DOHH2 (cell line): ENCODE results near the gene NCLN.
"Not testable (repeated sequence)": the region's sequence is repeated elsewhere in the genome, so short reads cannot be mapped to it uniquely, and the experiment has no call there.

Source experiments
- H3F3A ChIP-seq: fragments of 200-600 bp; sonication (generic), shearing (Covaris generic); 2 replicates; pipeline ENCODE4 v1.6.0; 2016; ENCODE audit warnings: antibody characterized with exemption, mild to moderate bottlenecking; ENCODE audit not compliant: control insufficient read depth, insufficient read depth
- H3K27ac ChIP-seq: fragments of 200-600 bp; sonication (generic); 2 replicates; pipeline ENCODE4 v1.5.1; 2014; ENCODE audit warnings: low read depth, mild to moderate bottlenecking, low read length, moderate library complexity
- H3K27me3 ChIP-seq: fragments of 200-600 bp; sonication (generic); 2 replicates; pipeline ENCODE4 v1.6.1; 2014; ENCODE audit warnings: mild to moderate bottlenecking, low read length, mixed read lengths; ENCODE audit not compliant: control insufficient read depth
- H3K36me3 ChIP-seq: fragments of 200-600 bp; sonication (generic); 2 replicates; pipeline ENCODE4 v1.6.1; 2014; ENCODE audit warnings: mild to moderate bottlenecking, low read length, moderate library complexity, mixed read lengths; ENCODE audit not compliant: control insufficient read depth
- H3K4me1 ChIP-seq: fragments of 200-600 bp; sonication (generic); 2 replicates; pipeline ENCODE4 v1.6.1; 2014; ENCODE audit warnings: mild to moderate bottlenecking, low read length, mixed read lengths; ENCODE audit not compliant: control insufficient read depth
- H3K4me2 ChIP-seq: fragments of 200-600 bp; sonication (generic); 2 replicates; pipeline ENCODE4 v1.6.0; 2014; ENCODE audit warnings: mild to moderate bottlenecking, low read length, moderate library complexity
- H3K4me3 ChIP-seq: fragments of 200-600 bp; sonication (generic); 2 replicates; pipeline ENCODE4 v1.5.1; 2014; ENCODE audit warnings: mild to moderate bottlenecking, low read length, mixed read lengths
- H3K79me2 ChIP-seq: fragments of 200-600 bp; sonication (generic); 2 replicates; pipeline ENCODE4 v1.6.1; 2014; ENCODE audit warnings: mild to moderate bottlenecking, low read length, mixed read lengths; ENCODE audit not compliant: control insufficient read depth
- H3K9me2 ChIP-seq: fragments of 200-600 bp; sonication (generic); replicated peaks from 2 replicates; pipeline ENCODE4 v1.6.1; 2014; ENCODE audit warnings: mild to moderate bottlenecking, low read length, mixed read lengths; ENCODE audit not compliant: control insufficient read depth
- H3K9me3 ChIP-seq: fragments of 200-600 bp; sonication (generic); 2 replicates; pipeline ENCODE4 v1.6.1; 2014; ENCODE audit warnings: antibody characterized with exemption, low read length, mixed read lengths; ENCODE audit not compliant: control insufficient read depth, insufficient read depth
- H4K20me1 ChIP-seq: fragments of 200-600 bp; sonication (generic); 2 replicates; pipeline ENCODE4 v1.6.0; 2014; ENCODE audit warnings: low read depth, mild to moderate bottlenecking, antibody characterized with exemption, low read length, moderate library complexity; ENCODE audit not compliant: control insufficient read depth, insufficient read depth
- CTCF ChIP-seq: fragments of 200-600 bp; sonication (generic); IDR thresholded peaks from one replicate; pipeline ENCODE4 v1.5.1; 2014; ENCODE audit warnings: antibody characterized with exemption, mild to moderate bottlenecking, low read depth, low read length; ENCODE audit not compliant: poor library complexity, severe bottlenecking
- EZH2phosphoT487 ChIP-seq: fragments of 200-600 bp; sonication (generic); IDR thresholded peaks from 2 replicates; pipeline ENCODE4 v1.6.1; 2017; ENCODE audit warnings: borderline replicate concordance, mild to moderate bottlenecking, antibody characterized with exemption, low read length, moderate library complexity, mixed read lengths

NCLN gene

GRCh38 chr19:3233831-3234230 lies 48.1 kb downstream of the NCLN start:
- H3K4me2 ChIP-seq = no peak overlapping the region
- peaks cover 2% of the 10 kb centered on the region for H3K4me1 ChIP-seq
- H3K9me3 ChIP-seq = no peaks in the 10 kb centered on the region
- no peaks in the 10 kb centered on the region for H3K9me2 ChIP-seq
- H3K4me3 ChIP-seq = no peak overlapping the region
- H3K27ac ChIP-seq = no peak overlapping the region
- H4K20me1 ChIP-seq = peaks cover 4% of the 10 kb centered on the region
- H3K36me3 ChIP-seq = no peaks in the 10 kb centered on the region
- H3K27me3 ChIP-seq = peaks cover 13% of the 10 kb centered on the region
- TF ChIP-seq EZH2phosphoT487 (no peak), CTCF (no peak)
- no peaks in the 10 kb centered on the region for H3K79me2 ChIP-seq
- H3F3A ChIP-seq = no peaks in the 10 kb centered on the region

- H3K9me2 ChIP-seq = no peaks in the 10 kb centered on the region
- TF ChIP-seq CTCF = peak; percentile 73
- no peak for TF ChIP-seq EZH2phosphoT487
- no peak overlapping the region for H3K27ac ChIP-seq
- no peaks in the 10 kb centered on the region for H3K4me1 ChIP-seq
- H3K79me2 ChIP-seq = no peaks in the 10 kb centered on the region
- H3K27me3 ChIP-seq = peaks cover 4% of the 10 kb centered on the region
- H3K4me2 ChIP-seq = no peak overlapping the region
- no peaks in the 10 kb centered on the region for H3K36me3 ChIP-seq
- no peaks in the 10 kb centered on the region for H3K9me3 ChIP-seq
- H3K4me3 ChIP-seq = no peak overlapping the region
- H4K20me1 ChIP-seq = peaks cover 4% of the 10 kb centered on the region
- H3F3A ChIP-seq = no peaks in the 10 kb centered on the region
These were observed 49.1 kb downstream of the NCLN start for GRCh38 chr19:3234800-3235199.

- not testable (repeated sequence) for H3K4me1 ChIP-seq, H3K79me2 ChIP-seq, H4K20me1 ChIP-seq, H3K27me3 ChIP-seq, H3K4me2 ChIP-seq, H3K9me3 ChIP-seq, H3K36me3 ChIP-seq, H3K4me3 ChIP-seq, H3F3A ChIP-seq, H3K9me2 ChIP-seq, H3K27ac ChIP-seq
These were observed 49.9 kb downstream of the NCLN start for GRCh38 chr19:3235604-3236003.

GRCh38 chr19:3236272-3236671 lies 50.5 kb downstream of the NCLN start:
- H3K79me2 ChIP-seq = no peaks in the 10 kb centered on the region
- H3K27ac ChIP-seq = no peak overlapping the region
- no peaks in the 10 kb centered on the region for H3K4me1 ChIP-seq
- H3K4me3 ChIP-seq = no peak overlapping the region
- no peak overlapping the region for H3K4me2 ChIP-seq
- H3K27me3 ChIP-seq = no peaks in the 10 kb centered on the region
- H3K9me2 ChIP-seq = no peaks in the 10 kb centered on the region
- H3K9me3 ChIP-seq = no peaks in the 10 kb centered on the region
- H3K36me3 ChIP-seq = no peaks in the 10 kb centered on the region
- no peaks in the 10 kb centered on the region for H3F3A ChIP-seq
- H4K20me1 ChIP-seq = peaks cover 4% of the 10 kb centered on the region
- TF ChIP-seq CTCF (no peak), EZH2phosphoT487 (no peak)
